Neural cell (in vitro differentiated cells): Measurements from ENCODE around the gene VWA3B. TPM values are rescaled to one million over a fixed set of nuclear protein-coding genes. Genes with fewer than 3 reads are reported as not detected.

Source experiments
- H2AFZ ChIP-seq: fragments of 200-600, 300-800 bp; sonication (generic), shearing (Covaris generic); 2 replicates; pipeline ENCODE4 v1.6.0; 2014; ENCODE audit warnings: low read depth, mild to moderate bottlenecking, antibody characterized with exemption, low read length, moderate library complexity
- H3F3A ChIP-seq: fragments of 200-600 bp; shearing (Covaris generic); 2 replicates; pipeline ENCODE4 v1.6.1; 2016; ENCODE audit warnings: mild to moderate bottlenecking, moderate library complexity, mixed read lengths, antibody characterized with exemption, low read length; ENCODE audit not compliant: insufficient read depth, poor library complexity, severe bottlenecking
- H3K27ac ChIP-seq: fragments of 200-600, 300-800 bp; sonication (generic), shearing (Covaris generic); 2 replicates; pipeline ENCODE4 v1.5.1; 2014; ENCODE audit warnings: mild to moderate bottlenecking, low read length, moderate library complexity
- H3K27me3 ChIP-seq: fragments of 300-800, 200-600 bp; sonication (generic), shearing (Covaris generic); 2 replicates; pipeline ENCODE4 v1.6.0; 2014; ENCODE audit warnings: mild to moderate bottlenecking, low read depth, low read length, moderate library complexity; ENCODE audit not compliant: insufficient read depth
- H3K36me3 ChIP-seq: fragments of 300-800, 200-600 bp; sonication (generic), shearing (Covaris generic); 2 replicates; pipeline ENCODE4 v1.5.1; 2014; ENCODE audit warnings: mild to moderate bottlenecking, antibody characterized with exemption, low read length, moderate library complexity; ENCODE audit not compliant: insufficient read depth
- H3K4me2 ChIP-seq: fragments of 300-800, 200-600 bp; sonication (generic), shearing (Covaris generic); 2 replicates; pipeline ENCODE4 v1.6.0; 2014; ENCODE audit warnings: mild to moderate bottlenecking, low read length
- H3K4me3 ChIP-seq: fragments of 300-800, 200-600 bp; sonication (generic), shearing (Covaris generic); 2 replicates; pipeline ENCODE4 v1.5.1; 2014; ENCODE audit warnings: mild to moderate bottlenecking, low read length, moderate library complexity
- H3K79me2 ChIP-seq: fragments of 200-600 bp; shearing (Covaris generic); replicated peaks from 2 replicates; pipeline ENCODE4 v1.6.0; 2014; ENCODE audit warnings: mild to moderate bottlenecking, low read length, moderate library complexity; ENCODE audit not compliant: insufficient read depth
- H3K9ac ChIP-seq: fragments of 300-800, 200-600 bp; sonication (generic), shearing (Covaris generic); 2 replicates; pipeline ENCODE4 v1.6.1; 2016; ENCODE audit warnings: mild to moderate bottlenecking, low read length, mixed read lengths
- H3K9me2 ChIP-seq: fragments of 200-600 bp; shearing (Covaris generic); 2 replicates; pipeline ENCODE4 v1.6.1; 2016; ENCODE audit warnings: mild to moderate bottlenecking, low read length, mixed read lengths; ENCODE audit not compliant: insufficient read depth
- H3K9me3 ChIP-seq: fragments of 200-600, 300-800 bp; sonication (generic), shearing (Covaris generic); 2 replicates; pipeline ENCODE4 v1.6.1; 2016; ENCODE audit warnings: mild to moderate bottlenecking, mixed run types, low read length, moderate library complexity, mixed read lengths
- H4K20me1 ChIP-seq: fragments of 200-600 bp; shearing (Covaris generic); 2 replicates; pipeline ENCODE4 v1.6.1; 2016; ENCODE audit warnings: mild to moderate bottlenecking, mixed run types; ENCODE audit not compliant: insufficient read depth
- CTCF ChIP-seq: fragments of 450-650 bp; IDR thresholded peaks from 2 replicates; pipeline ENCODE4 v1.5.1; 2014; ENCODE audit warnings: antibody characterized with exemption, mild to moderate bottlenecking, moderate library complexity; ENCODE audit not compliant: poor library complexity, severe bottlenecking
- EP300 ChIP-seq: fragments of 450-650 bp; conservative IDR thresholded peaks from 2 replicates; pipeline ENCODE4 v1.6.1; 2014; ENCODE audit warnings: antibody characterized with exemption, mild to moderate bottlenecking, moderate library complexity; ENCODE audit not compliant: poor library complexity, severe bottlenecking
- EZH2 ChIP-seq: fragments of 200-600, 300-800 bp; shearing (Covaris generic), sonication (generic); IDR thresholded peaks from 2 replicates; pipeline ENCODE4 v1.6.1; 2014; ENCODE audit warnings: antibody characterized with exemption, low read length, borderline replicate concordance, mild to moderate bottlenecking; ENCODE audit not compliant: insufficient read depth, poor library complexity, severe bottlenecking
- MXI1 ChIP-seq: fragments of 450-650 bp; conservative IDR thresholded peaks from 2 replicates; pipeline ENCODE4 v1.6.1; 2014; ENCODE audit warnings: antibody characterized with exemption, mild to moderate bottlenecking; ENCODE audit not compliant: poor library complexity, severe bottlenecking
- POLR2AphosphoS5 ChIP-seq: IDR thresholded peaks from 2 replicates; pipeline ENCODE4 v1.6.1; 2012
- RAD21 ChIP-seq: fragments of 450-650 bp; conservative IDR thresholded peaks from 2 replicates; pipeline ENCODE4 v1.6.1; 2014; ENCODE audit warnings: antibody characterized with exemption, mild to moderate bottlenecking, moderate library complexity
- REST ChIP-seq: IDR thresholded peaks from 2 replicates; pipeline ENCODE4 v1.6.1; 2012; ENCODE audit warnings: borderline replicate concordance
- SMC3 ChIP-seq: fragments of 450-650 bp; conservative IDR thresholded peaks from 2 replicates; pipeline ENCODE4 v1.6.1; 2014; ENCODE audit warnings: antibody characterized with exemption, mild to moderate bottlenecking, moderate library complexity; ENCODE audit not compliant: poor library complexity
- TAF1 ChIP-seq: IDR thresholded peaks from 2 replicates; pipeline ENCODE4 v1.6.1; 2012; ENCODE audit warnings: low read depth
- polyA plus RNA-seq: library from polyadenylated mRNA; depleted of rRNA; stranded (reverse); fragments of >200 nt; gene quantifications from 2 replicates; pipeline ENCODE4 v1.2.3, GENCODE V29; 2014

The VWA3B gene
- polyA plus RNA-seq, 1 donor from 2014 or later: not detected

GRCh38 chr2:98058191-98058975, 28.6 kb upstream of the VWA3B start:
- Histone ChIP-seq H3F3A (no peaks in the 10 kb centered on the region), H3K79me2 (no peaks in the 10 kb centered on the region), H3K9me3 (no peaks in the 10 kb centered on the region), H3K9ac (no peak overlapping the region), H3K27me3 (no peaks in the 10 kb centered on the region), H3K9me2 (no peaks in the 10 kb centered on the region), H3K36me3 (no peaks in the 10 kb centered on the region), H2AFZ (no peak overlapping the region), H4K20me1 (no peaks in the 10 kb centered on the region), H3K27ac (no peak overlapping the region), H3K4me3 (no peak overlapping the region), H3K4me2 (no peak overlapping the region)
- no peak for TF ChIP-seq EP300
- no peak for TF ChIP-seq SMC3
- TF ChIP-seq EZH2: no peak

- H3K4me2 ChIP-seq: no peak overlapping the region
- H3K9me2 ChIP-seq: no peaks in the 10 kb centered on the region
- no peak overlapping the region for H3K4me3 ChIP-seq
- no peaks in the 10 kb centered on the region for H3K27me3 ChIP-seq
- no peak overlapping the region for H3K27ac ChIP-seq
- H3F3A ChIP-seq: no peaks in the 10 kb centered on the region
- H3K9me3 ChIP-seq: no peaks in the 10 kb centered on the region
- H3K9ac ChIP-seq: no peak overlapping the region
- no peak for TF ChIP-seq POLR2AphosphoS5
- TF ChIP-seq SMC3: no peak
- TF ChIP-seq TAF1: no peak
- TF ChIP-seq REST: no peak
- TF ChIP-seq EZH2: no peak
- no peak for TF ChIP-seq EP300
- TF ChIP-seq RAD21: no peak
- TF ChIP-seq MXI1: no peak
- no peak for TF ChIP-seq CTCF
- no peaks in the 10 kb centered on the region for H3K79me2 ChIP-seq
- H2AFZ ChIP-seq: no peak overlapping the region
- H4K20me1 ChIP-seq: no peaks in the 10 kb centered on the region
- no peaks in the 10 kb centered on the region for H3K36me3 ChIP-seq
Measured at GRCh38 chr2:98060277-98060676, 26.7 kb upstream of the VWA3B start.
